ENCODE data around the gene OR2L8.

OR2L8 gene

DNA sequence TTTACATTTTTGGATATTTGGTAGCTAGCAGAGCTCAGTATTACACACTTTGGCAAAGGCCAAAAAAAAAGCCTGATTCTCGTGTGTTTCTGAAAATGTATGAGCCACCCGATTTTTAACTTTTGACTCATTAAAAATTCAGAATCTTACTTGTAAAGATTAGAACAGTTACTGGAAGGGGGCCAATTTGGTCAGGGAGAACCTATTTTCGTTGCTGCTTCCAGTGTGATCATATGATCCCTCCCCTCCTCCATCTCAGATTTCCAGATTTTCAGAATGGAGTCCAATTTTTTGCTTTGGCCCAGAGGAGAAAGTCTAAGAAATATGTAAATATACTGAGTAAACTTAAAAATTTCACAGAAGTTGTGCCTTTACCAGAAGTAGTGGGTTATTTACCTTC lies 13.1 kb downstream of the OR2L8 start:
- DNase-seq (ENCODE audit: low read depth), result no peak
- TF ChIP-seq, protein P1, sequence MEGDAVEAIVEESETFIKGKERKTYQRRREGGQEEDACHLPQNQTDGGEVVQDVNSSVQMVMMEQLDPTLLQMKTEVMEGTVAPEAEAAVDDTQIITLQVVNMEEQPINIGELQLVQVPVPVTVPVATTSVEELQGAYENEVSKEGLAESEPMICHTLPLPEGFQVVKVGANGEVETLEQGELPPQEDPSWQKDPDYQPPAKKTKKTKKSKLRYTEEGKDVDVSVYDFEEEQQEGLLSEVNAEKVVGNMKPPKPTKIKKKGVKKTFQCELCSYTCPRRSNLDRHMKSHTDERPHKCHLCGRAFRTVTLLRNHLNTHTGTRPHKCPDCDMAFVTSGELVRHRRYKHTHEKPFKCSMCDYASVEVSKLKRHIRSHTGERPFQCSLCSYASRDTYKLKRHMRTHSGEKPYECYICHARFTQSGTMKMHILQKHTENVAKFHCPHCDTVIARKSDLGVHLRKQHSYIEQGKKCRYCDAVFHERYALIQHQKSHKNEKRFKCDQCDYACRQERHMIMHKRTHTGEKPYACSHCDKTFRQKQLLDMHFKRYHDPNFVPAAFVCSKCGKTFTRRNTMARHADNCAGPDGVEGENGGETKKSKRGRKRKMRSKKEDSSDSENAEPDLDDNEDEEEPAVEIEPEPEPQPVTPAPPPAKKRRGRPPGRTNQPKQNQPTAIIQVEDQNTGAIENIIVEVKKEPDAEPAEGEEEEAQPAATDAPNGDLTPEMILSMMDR (IDR thresholded peaks at IDR 0.05; ENCODE audit: low read depth, low read length), result no peak
- TF ChIP-seq MYC (IDR thresholded peaks at IDR 0.05; ENCODE audit: low read depth, low read length), result no peak
- TF ChIP-seq, protein P2, sequence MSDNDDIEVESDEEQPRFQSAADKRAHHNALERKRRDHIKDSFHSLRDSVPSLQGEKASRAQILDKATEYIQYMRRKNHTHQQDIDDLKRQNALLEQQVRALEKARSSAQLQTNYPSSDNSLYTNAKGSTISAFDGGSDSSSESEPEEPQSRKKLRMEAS (IDR thresholded peaks at IDR 0.05; ENCODE audit: low read depth, low read length), result no peak
- no peak for TF ChIP-seq POLR2A (IDR thresholded peaks at IDR 0.05; ENCODE audit: extremely low read depth, insufficient read length)
- H3K4me3 ChIP-seq (ENCODE audit: low read depth, low read length), result no peak overlapping the region

DNA sequence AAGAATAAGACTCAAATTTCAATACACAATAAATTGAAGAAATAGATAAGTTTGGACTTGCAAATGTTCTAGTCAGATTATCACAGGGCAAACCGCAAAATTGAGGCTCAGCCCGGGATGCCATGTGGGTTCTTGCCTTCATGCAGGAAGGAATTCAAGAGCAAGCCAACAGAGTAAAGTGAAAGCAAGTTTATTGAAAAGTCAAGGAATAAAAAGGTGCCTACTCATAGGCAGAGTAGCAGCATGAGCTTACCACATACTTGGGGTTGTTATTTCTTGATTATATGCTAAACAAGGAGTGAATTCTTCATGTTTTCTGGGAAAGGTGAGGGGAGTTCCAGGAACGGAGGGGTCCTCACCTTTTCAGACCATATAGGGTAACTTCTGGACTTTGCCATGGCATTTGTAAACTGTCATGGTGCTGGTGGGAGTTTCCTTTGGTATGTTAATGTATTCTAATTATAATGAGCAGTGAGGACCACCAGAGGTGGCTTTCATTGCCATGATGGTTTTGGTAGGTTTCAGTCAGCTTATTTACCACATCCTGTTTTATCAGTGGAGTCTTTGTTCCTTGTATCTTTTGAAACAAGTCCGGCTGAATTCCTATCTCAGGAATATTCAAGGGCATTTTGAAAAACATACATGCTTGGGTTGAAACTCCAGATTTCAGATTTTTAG lies 14.4 kb downstream of the OR2L8 start:
- H3K4me3 ChIP-seq (ENCODE audit: low read depth, low read length), result no peak overlapping the region
- TF ChIP-seq MYC (IDR thresholded peaks at IDR 0.05; ENCODE audit: low read depth, low read length), result no peak
- TF ChIP-seq POLR2A (IDR thresholded peaks at IDR 0.05; ENCODE audit: extremely low read depth, insufficient read length), result no peak
- DNase-seq (ENCODE audit: low read depth), result no peak

DNA sequence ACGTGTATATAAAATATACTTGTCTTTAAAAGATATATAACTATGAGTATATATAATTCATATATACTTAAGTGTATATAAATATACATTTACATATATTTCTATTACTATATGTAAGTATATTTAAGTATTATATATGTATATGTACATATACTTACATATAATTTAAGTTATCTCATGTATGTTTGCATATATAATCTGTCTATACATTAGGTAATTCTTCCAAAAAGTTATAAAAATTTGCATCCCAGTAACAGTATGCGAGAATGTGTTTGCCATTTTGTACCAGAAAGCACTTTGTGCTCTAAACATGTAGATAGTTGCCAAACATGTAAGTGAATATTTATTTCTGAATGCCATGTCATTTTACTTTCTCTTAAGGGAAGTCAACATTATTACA lies 16.3 kb downstream of the OR2L8 start, which contains the start of gene OR2AK2:
Gene OR2AK2, plus strand, starts transcription at position 301 of the 400 bp plus-strand sequence. CDS start 144 bp downstream, outside the sequence.
- TF ChIP-seq, protein P2 (IDR thresholded peaks at IDR 0.05; ENCODE audit: low read depth, low read length), result no peak
- no peak for TF ChIP-seq MYC (IDR thresholded peaks at IDR 0.05; ENCODE audit: low read depth, low read length)

DNA sequence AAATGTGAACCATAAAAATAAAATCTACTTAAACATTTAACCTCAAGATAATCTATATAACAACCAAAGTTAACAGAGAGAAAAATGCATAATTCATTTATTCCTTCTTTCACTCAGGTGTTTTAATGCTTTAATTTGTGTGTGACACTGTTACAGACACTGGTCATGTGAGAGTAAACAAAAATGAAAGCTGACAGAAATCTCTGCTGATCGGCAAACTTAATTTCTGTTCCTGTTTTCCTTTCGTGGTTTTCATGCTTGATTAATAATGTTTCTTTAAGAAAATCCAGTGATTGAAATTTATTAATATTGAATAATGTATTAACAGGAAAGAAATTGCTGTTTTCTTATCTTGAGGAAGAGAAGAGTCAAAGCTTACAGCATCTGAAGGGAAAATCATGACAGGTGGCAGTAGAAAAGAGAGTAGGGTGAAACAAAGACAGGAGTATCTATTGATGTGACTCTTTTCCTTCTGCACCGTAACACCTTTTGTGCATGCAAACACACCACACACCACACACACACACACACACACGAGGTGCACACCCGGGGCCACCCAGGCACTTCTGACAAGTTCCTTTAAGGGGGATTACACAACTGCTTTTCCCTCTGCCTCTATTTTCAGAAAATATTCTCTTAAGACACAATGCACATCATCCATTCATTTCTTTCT lies 18.0 kb downstream of the OR2L8 start:
- DNase-seq (ENCODE audit: low read depth), result no peak
- no peak overlapping the region for H3K4me3 ChIP-seq (ENCODE audit: low read depth, low read length)
- TF ChIP-seq POLR2A (IDR thresholded peaks at IDR 0.05; ENCODE audit: extremely low read depth, insufficient read length) (no peak), MYC (IDR thresholded peaks at IDR 0.05; ENCODE audit: low read depth, low read length) (no peak)
- TF ChIP-seq, protein P1 (IDR thresholded peaks at IDR 0.05; ENCODE audit: low read depth, low read length), result no peak
- TF ChIP-seq, protein P2 (IDR thresholded peaks at IDR 0.05; ENCODE audit: low read depth, low read length), result no peak

More for the DNA sequence above, 16.3 kb downstream of the OR2L8 start, which contains the start of gene OR2AK2:
- DNase-seq (ENCODE audit: low read depth), result no peak
- no peak within 1 kb of the TSS for H3K4me3 ChIP-seq (ENCODE audit: low read depth, low read length)

DNA sequence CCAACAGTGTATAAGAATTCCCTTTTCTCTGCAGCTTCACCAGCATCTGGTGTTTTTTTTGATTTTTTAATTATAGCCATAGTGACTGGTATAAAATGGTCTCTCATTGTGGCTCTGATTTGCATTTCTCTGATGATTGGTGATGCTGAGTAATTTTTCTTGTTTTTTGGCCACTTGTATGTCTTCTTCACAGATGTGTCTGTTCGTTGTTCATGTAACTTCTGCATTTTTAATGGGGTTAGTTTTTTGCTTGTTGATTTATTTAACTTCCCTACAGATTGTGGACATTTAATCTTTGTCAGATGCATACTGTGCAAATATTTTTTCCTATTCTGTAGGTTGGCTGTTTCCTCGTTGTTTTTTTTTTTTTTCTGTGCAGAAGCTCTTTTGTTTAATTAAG lies 44.3 kb downstream of the OR2L8 start:
- TF ChIP-seq, protein P2 (IDR thresholded peaks at IDR 0.05; ENCODE audit: low read depth, low read length), result no peak
- no peak for TF ChIP-seq MYC (IDR thresholded peaks at IDR 0.05; ENCODE audit: low read depth, low read length)
- TF ChIP-seq, protein P1 (IDR thresholded peaks at IDR 0.05; ENCODE audit: low read depth, low read length), result no peak
- no peak for TF ChIP-seq POLR2A (IDR thresholded peaks at IDR 0.05; ENCODE audit: extremely low read depth, insufficient read length)
- no peak for DNase-seq (ENCODE audit: low read depth)
- no peak overlapping the region for H3K4me3 ChIP-seq (ENCODE audit: low read depth, low read length)

DNA sequence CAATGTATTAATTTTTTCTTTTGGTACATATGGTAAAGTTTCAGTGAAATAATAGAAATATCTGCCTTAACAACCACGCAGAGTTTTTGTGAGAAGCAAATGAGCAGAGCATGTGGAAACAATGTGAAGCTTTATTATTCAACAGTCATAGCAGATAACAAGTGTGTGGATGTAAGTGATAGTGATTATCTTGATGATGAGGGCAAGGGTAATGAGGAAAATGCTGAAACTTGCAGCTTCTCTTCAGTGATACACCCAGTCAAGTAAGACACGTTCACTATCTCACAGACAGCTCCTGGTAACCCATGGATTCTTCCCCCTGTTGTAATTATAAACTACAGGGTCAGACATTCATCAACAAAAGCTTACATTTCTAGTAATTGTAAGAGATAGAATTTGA lies 50.2 kb downstream of the OR2L8 start:
- H3K4me3 ChIP-seq (ENCODE audit: low read depth, low read length), result no peak overlapping the region
- no peak for TF ChIP-seq POLR2A (IDR thresholded peaks at IDR 0.05; ENCODE audit: extremely low read depth, insufficient read length)
- TF ChIP-seq, protein P1 (IDR thresholded peaks at IDR 0.05; ENCODE audit: low read depth, low read length), result no peak
- TF ChIP-seq, protein P2 (IDR thresholded peaks at IDR 0.05; ENCODE audit: low read depth, low read length), result no peak
- no peak for TF ChIP-seq MYC (IDR thresholded peaks at IDR 0.05; ENCODE audit: low read depth, low read length)
- DNase-seq (ENCODE audit: low read depth), result no peak
